ENCODE data around the gene TMPO.
A peak's percentile ranks its signal among the peaks of the same experiment; 100 is the strongest.
"Not testable (repeated sequence)": the region's sequence is repeated elsewhere in the genome, so short reads cannot be mapped to it uniquely, and the experiment has no call there.

The TMPO gene

GRCh38 chr12:98578821-98579220 lies 63.4 kb downstream of the TMPO start:
- no peak for DNase-seq (ENCODE audit: low read depth)

- no peak for DNase-seq (ENCODE audit: low read depth)
Observed at GRCh38 chr12:98579347-98579746, 64.0 kb downstream of the TMPO start.

GRCh38 chr12:98579835-98580234 lies 64.4 kb downstream of the TMPO start:
- DNase-seq (ENCODE audit: low read depth): no peak

GRCh38 chr12:98580695-98581094 lies 65.3 kb downstream of the TMPO start:
- no peak for DNase-seq (ENCODE audit: low read depth)

- no peak for DNase-seq (ENCODE audit: low read depth)
Observed at GRCh38 chr12:98581101-98581500, 65.7 kb downstream of the TMPO start.

- no peak for DNase-seq (ENCODE audit: low read depth)
Observed at GRCh38 chr12:98582093-98582492, 66.7 kb downstream of the TMPO start.

GRCh38 chr12:98587084-98587483 lies 71.7 kb downstream of the TMPO start:
- no peak for DNase-seq (ENCODE audit: low read depth)

GRCh38 chr12:98591209-98591608 lies 75.8 kb downstream of the TMPO start:
- no peak for DNase-seq (ENCODE audit: low read depth)

- no peak for DNase-seq (ENCODE audit: low read depth)
Observed at GRCh38 chr12:98592825-98593322, 77.5 kb downstream of the TMPO start.

- peak; percentile 95 for DNase-seq (ENCODE audit: low read depth)
Observed at GRCh38 chr12:98593351-98594049, 78.1 kb downstream of the TMPO start, which contains the start of gene SLC25A3. Gene SLC25A3, plus strand, starts transcription at chr12:98593686. Its CDS starts 293 bp downstream, at chr12:98593979.

- DNase-seq (ENCODE audit: low read depth): no peak
Observed at GRCh38 chr12:98594050-98594835, 78.9 kb downstream of the TMPO start.

- DNase-seq (ENCODE audit: low read depth): no peak
Observed at GRCh38 chr12:98595243-98595988, 80.0 kb downstream of the TMPO start.

- not testable (repeated sequence) for DNase-seq (ENCODE audit: low read depth)
Observed at GRCh38 chr12:98597313-98597712, 81.9 kb downstream of the TMPO start.

All from CMK (cell line).